ENCODE data around the gene MYOD1.

GRCh38 chr11:17692931-17693330 lies 26.4 kb upstream of the MYOD1 start:
- no peak for TF ChIP-seq RAD21 (IDR thresholded peaks at IDR 0.05; ENCODE audit: low read depth)
- no peak for TF ChIP-seq FOXM1 (IDR thresholded peaks at IDR 0.05; ENCODE audit: borderline replicate concordance, low read depth)
- TF ChIP-seq EP300 (IDR thresholded peaks at IDR 0.05; ENCODE audit: borderline replicate concordance) = no peak
- TF ChIP-seq EGR1 (IDR thresholded peaks at IDR 0.05) = no peak
- TF ChIP-seq CEBPB (IDR thresholded peaks at IDR 0.05) = no peak
- no peak for TF ChIP-seq MAX (IDR thresholded peaks at IDR 0.05)
- no peak for TF ChIP-seq REST (IDR thresholded peaks at IDR 0.05; ENCODE audit: low read depth)
- no peak for TF ChIP-seq CREB1 (IDR thresholded peaks at IDR 0.05; ENCODE audit: low read depth)
- TF ChIP-seq TEAD4 (IDR thresholded peaks at IDR 0.05) = no peak

Data from Ishikawa (cell line).